ENCODE measurements around the gene CPA3. TPM values are rescaled to one million over a fixed set of nuclear protein-coding genes. Genes with fewer than 3 reads are reported as not detected.

The CPA3 gene
- total RNA-seq, 4 donors from 2014 or later = 5.6 to 28.8 (median 12.7) TPM

GRCh38 chr3:148931574-148931973, 66.5 kb downstream of the CPA3 start:
- Histone ChIP-seq H3K4me1 (no peaks in the 10 kb centered on the region), H3K27me3 (no peaks in the 10 kb centered on the region), H3K27ac (no peak overlapping the region), H3K36me3 (no peaks in the 10 kb centered on the region), H3K9me3 (no peaks in the 10 kb centered on the region), H3K4me3 (no peak overlapping the region)
- TF ChIP-seq CTCF (IDR thresholded peaks at IDR 0.05) (no peak), POLR2AphosphoS5 (IDR thresholded peaks at IDR 0.05) (no peak), EP300 (IDR thresholded peaks at IDR 0.05) (no peak), POLR2A (IDR thresholded peaks at IDR 0.05) (no peak)
- 100% methylated on average over 3 of the region's 4 CpGs; no CpG with 5 or more reads in 1 of the 2 donors for WGBS, 2 donors (ENCODE audit: low coverage in 1 of 2)
- ATAC-seq = no peak

- Histone ChIP-seq H3K4me1 (no peaks in the 10 kb centered on the region), H3K4me3 (no peak overlapping the region), H3K27me3 (no peaks in the 10 kb centered on the region), H3K27ac (no peak overlapping the region), H3K9me3 (no peaks in the 10 kb centered on the region), H3K36me3 (no peaks in the 10 kb centered on the region)
- WGBS, 2 donors (ENCODE audit: low coverage in 1 of 2) = 39 to 45% methylated on average over 3 of the region's 3 CpGs
- no peak for ATAC-seq
- TF ChIP-seq EP300 (IDR thresholded peaks at IDR 0.05) (no peak), POLR2AphosphoS5 (IDR thresholded peaks at IDR 0.05) (no peak), POLR2A (IDR thresholded peaks at IDR 0.05) (no peak), CTCF (IDR thresholded peaks at IDR 0.05) (no peak)
Observed at GRCh38 chr3:148932972-148933371, 67.9 kb downstream of the CPA3 start.

GRCh38 chr3:148937467-148938255, 72.6 kb downstream of the CPA3 start:
- no peak for ATAC-seq
- Histone ChIP-seq H3K36me3 (no peaks in the 10 kb centered on the region), H3K27me3 (no peaks in the 10 kb centered on the region), H3K9me3 (no peaks in the 10 kb centered on the region), H3K4me3 (no peak overlapping the region), H3K27ac (no peak overlapping the region), H3K4me1 (no peaks in the 10 kb centered on the region)
- TF ChIP-seq EP300 (IDR thresholded peaks at IDR 0.05) (no peak), CTCF (IDR thresholded peaks at IDR 0.05) (no peak), POLR2AphosphoS5 (IDR thresholded peaks at IDR 0.05) (no peak), POLR2A (IDR thresholded peaks at IDR 0.05) (no peak)
- WGBS, 2 donors (ENCODE audit: low coverage in 1 of 2) = 68 to 84% methylated on average over 6 to 10 of the region's 10 CpGs

GRCh38 chr3:148938306-148938705, 73.2 kb downstream of the CPA3 start:
- 65 to 69% methylated on average over 2 of the region's 2 CpGs for WGBS, 2 donors (ENCODE audit: low coverage in 1 of 2)
- TF ChIP-seq POLR2A (IDR thresholded peaks at IDR 0.05) (no peak), CTCF (IDR thresholded peaks at IDR 0.05) (no peak), EP300 (IDR thresholded peaks at IDR 0.05) (no peak), POLR2AphosphoS5 (IDR thresholded peaks at IDR 0.05) (no peak)
- ATAC-seq = no peak

GRCh38 chr3:148938936-148939335, 73.8 kb downstream of the CPA3 start:
- Histone ChIP-seq H3K9me3 (no peaks in the 10 kb centered on the region), H3K4me1 (peaks cover 0 to 5% (median 0%) of the 10 kb centered on the region in 3 donors), H3K4me3 (no peak overlapping the region), H3K36me3 (no peaks in the 10 kb centered on the region), H3K27me3 (no peaks in the 10 kb centered on the region), H3K27ac (no peak overlapping the region)
- no peak for ATAC-seq
- 60 to 90% methylated on average over 5 to 6 of the region's 7 CpGs for WGBS, 2 donors (ENCODE audit: low coverage in 1 of 2)
- TF ChIP-seq POLR2AphosphoS5 (IDR thresholded peaks at IDR 0.05) (no peak), EP300 (IDR thresholded peaks at IDR 0.05) (no peak), CTCF (IDR thresholded peaks at IDR 0.05) (no peak), POLR2A (IDR thresholded peaks at IDR 0.05) (no peak)

More at GRCh38 chr3:148938306-148938705, 73.2 kb downstream of the CPA3 start:
- Histone ChIP-seq H3K4me1 (peaks cover 0 to 1% (median 0%) of the 10 kb centered on the region in 3 donors), H3K27ac (no peak overlapping the region), H3K36me3 (no peaks in the 10 kb centered on the region), H3K9me3 (no peaks in the 10 kb centered on the region), H3K27me3 (no peaks in the 10 kb centered on the region), H3K4me3 (no peak overlapping the region)

All from gastroesophageal sphincter (tissue), 4 donors.